LNCaP clone FGC (cell line): ENCODE measurements around the gene ZFP91.

Source experiments
- DNase-seq: peaks from one replicate; pipeline ENCODE4 v3.0.0-alpha.2; 2011; ENCODE audit warnings: low read depth
- H3K4me3 ChIP-seq: 2 replicates; pipeline ENCODE4 v1.5.1; 2011; ENCODE audit warnings: mild to moderate bottlenecking, low read depth, low read length, control low read depth
- TF ChIP-seq, protein P1 (sequence below): IDR thresholded peaks from 2 replicates; pipeline ENCODE4 v1.5.1; 2012; ENCODE audit warnings: mild to moderate bottlenecking; ENCODE audit not compliant: control insufficient read depth, insufficient read depth; ENCODE audit errors: extremely low read depth

The ZFP91 gene

GRCh38 chr11:58625826-58626460, 47.1 kb downstream of the ZFP91 start:
- no peak for DNase-seq
- no peak overlapping the region for H3K4me3 ChIP-seq
- TF ChIP-seq, protein P1, sequence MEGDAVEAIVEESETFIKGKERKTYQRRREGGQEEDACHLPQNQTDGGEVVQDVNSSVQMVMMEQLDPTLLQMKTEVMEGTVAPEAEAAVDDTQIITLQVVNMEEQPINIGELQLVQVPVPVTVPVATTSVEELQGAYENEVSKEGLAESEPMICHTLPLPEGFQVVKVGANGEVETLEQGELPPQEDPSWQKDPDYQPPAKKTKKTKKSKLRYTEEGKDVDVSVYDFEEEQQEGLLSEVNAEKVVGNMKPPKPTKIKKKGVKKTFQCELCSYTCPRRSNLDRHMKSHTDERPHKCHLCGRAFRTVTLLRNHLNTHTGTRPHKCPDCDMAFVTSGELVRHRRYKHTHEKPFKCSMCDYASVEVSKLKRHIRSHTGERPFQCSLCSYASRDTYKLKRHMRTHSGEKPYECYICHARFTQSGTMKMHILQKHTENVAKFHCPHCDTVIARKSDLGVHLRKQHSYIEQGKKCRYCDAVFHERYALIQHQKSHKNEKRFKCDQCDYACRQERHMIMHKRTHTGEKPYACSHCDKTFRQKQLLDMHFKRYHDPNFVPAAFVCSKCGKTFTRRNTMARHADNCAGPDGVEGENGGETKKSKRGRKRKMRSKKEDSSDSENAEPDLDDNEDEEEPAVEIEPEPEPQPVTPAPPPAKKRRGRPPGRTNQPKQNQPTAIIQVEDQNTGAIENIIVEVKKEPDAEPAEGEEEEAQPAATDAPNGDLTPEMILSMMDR: no peak

DNA sequence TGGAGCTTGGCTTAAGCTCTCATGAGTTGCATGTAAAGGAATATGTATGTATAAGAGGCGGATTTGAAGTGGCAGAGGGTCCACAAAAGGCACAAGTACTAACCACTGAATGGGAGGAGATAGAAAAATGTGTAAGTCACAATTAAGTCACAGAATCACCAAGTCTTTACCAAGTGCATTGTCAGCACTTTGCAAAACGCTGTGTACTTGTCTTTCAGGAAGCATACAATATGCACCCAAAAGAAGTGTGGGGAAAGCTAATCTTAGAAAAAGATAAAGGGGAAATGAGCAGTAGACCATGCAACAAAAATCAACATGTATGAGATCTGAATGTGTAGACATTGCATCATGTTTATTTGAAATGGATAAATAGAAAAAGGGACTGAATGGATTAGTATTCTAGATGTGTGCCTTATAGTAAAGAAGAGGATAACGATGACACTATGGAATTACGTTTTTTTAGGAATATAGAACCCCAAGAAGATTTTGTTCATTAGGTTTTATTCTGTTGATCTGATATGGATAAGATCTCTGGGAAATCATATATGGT, 48.1 kb downstream of the ZFP91 start:
- TF ChIP-seq, protein P1: no peak

GRCh38 chr11:58628446-58628845, 49.6 kb downstream of the ZFP91 start:
- DNase-seq: no peak
- TF ChIP-seq, protein P1: no peak
- H3K4me3 ChIP-seq: no peak overlapping the region

More for the DNA sequence above, 48.1 kb downstream of the ZFP91 start:
- H3K4me3 ChIP-seq: no peak overlapping the region
- DNase-seq: no peak

DNA sequence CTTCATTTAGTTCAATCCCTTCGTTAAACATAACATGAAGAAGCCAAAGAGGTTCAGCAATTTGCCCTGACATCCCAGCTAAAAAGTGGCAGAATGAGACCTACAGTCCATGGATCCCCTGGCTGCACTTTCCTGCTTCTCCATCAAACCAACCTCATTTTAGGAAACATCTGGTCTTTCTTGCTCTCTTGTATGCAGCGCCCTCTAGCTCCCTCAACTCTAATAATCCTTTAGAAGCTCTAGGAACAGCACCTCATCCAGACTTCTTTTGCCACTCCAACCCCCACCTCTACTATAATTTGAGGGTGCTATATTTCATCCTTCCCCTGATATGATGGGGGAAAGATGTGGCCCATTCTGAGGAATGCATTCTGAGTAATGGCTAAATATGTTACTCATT, 51.0 kb downstream of the ZFP91 start:
- TF ChIP-seq, protein P1: peak; percentile 50
- no peak overlapping the region for H3K4me3 ChIP-seq
- DNase-seq: no peak

DNA sequence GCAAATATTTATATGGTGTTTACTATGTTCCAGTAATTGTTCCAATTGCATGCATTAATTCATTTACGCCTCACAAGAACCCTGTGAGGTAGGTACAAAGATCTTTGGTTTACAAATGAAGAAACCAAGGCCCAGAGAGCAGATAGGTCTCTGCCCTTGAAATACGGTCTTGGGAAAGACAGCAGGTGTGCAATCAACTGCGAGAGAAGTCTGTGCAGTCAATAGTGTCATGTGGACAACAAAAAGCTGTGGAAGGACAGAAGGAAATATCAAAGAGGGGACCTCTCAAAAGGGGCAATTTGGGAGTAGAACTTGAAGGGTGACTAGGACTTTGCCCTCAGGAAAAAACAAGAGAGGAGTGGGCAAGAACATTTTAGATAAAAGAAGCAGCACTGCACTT, 52.5 kb downstream of the ZFP91 start:
- no peak overlapping the region for H3K4me3 ChIP-seq
- no peak for DNase-seq

DNA sequence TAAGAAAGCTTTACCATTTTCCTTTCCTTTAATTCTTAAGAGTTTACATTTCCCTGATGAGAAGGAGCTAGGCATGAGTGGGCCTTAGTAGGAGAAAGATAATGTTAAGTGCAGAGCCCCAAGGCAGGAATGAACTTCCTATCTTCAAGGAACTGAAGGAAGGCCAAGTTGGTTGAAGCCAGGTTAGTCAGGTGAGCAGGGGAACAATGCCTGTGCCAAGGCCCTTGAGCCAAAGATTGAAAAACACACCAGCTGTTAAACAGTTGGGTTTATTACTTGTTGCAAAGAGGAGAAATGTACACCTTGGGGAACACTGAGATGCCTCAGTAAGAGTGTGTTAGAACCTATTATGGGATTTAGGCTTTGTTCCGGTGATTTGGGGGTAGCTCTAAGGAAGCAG, 53.6 kb downstream of the ZFP91 start:
- TF ChIP-seq, protein P1: no peak
- peak; percentile 18 for DNase-seq

More for the DNA sequence above, 52.5 kb downstream of the ZFP91 start:
- TF ChIP-seq, protein P1: no peak

DNA sequence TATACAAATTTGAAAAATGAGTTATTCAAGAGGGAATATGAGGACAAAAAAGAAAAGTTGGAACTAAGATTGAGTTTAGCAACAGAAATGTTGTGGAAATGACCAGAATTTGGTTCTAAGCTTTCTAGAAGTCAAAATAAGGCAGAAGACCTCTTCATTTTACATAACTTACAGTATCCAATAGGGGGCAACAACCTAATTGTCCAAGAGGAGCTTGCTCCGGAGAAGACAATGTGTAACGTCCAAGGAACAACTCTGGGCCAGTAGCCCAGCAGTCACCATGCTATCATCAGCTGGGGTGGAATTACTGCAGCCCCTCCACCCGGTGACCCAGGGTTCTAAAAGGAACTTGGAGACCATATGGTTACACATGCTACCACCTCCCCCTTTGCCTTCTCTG, 57.7 kb downstream of the ZFP91 start:
- TF ChIP-seq, protein P1: no peak
- no peak overlapping the region for H3K4me3 ChIP-seq
- no peak for DNase-seq

More for the DNA sequence above, 53.6 kb downstream of the ZFP91 start:
- no peak overlapping the region for H3K4me3 ChIP-seq
